SK-N-SH treated with all-trans-retinoic acid at 6 μM for 48 hours (cell line): ENCODE measurements around the gene EDNRB.

ENCODE experiments used
- ATAC-seq: fragments of 200-7000 bp; cut with Tn5 transposase; 3 replicates; pipeline ENCODE4 v1.9.1; 2020; ENCODE audit warnings: mild to moderate bottlenecking, moderate library complexity
- ARNTL ChIP-seq: fragments of 450-650 bp; formaldehyde crosslinking; IDR thresholded peaks from 2 replicates; pipeline ENCODE4 v1.5.0; 2020; ENCODE audit warnings: low read depth, mild to moderate bottlenecking, moderate library complexity, borderline replicate concordance
- BACH2 ChIP-seq: fragments of 250-450 bp; sonication (Bioruptor Pico); IDR thresholded peaks from 2 replicates; pipeline ENCODE4 v1.9.0; 2021; ENCODE audit warnings: mild to moderate bottlenecking, borderline replicate concordance
- CREB5 ChIP-seq: fragments of 250-450 bp; sonication (Bioruptor Pico); IDR thresholded peaks from 2 replicates; pipeline ENCODE4 v1.5.1; 2020; ENCODE audit warnings: low read depth, mild to moderate bottlenecking, moderate library complexity
- CSDC2 ChIP-seq: fragments of 250-450 bp; sonication (Bioruptor Pico); IDR thresholded peaks from 2 replicates; pipeline ENCODE4 v1.5.0; 2020; ENCODE audit warnings: mild to moderate bottlenecking, moderate library complexity
- CSRNP3 ChIP-seq: fragments of 250-450 bp; sonication (Bioruptor Pico); IDR thresholded peaks from 2 replicates; pipeline ENCODE4 v1.5.1; 2021; ENCODE audit warnings: mild to moderate bottlenecking, moderate library complexity
- ESRRG ChIP-seq: fragments of 250-450 bp; sonication (Bioruptor Pico); IDR thresholded peaks from 2 replicates; pipeline ENCODE4 v1.6.1; 2021; ENCODE audit warnings: mild to moderate bottlenecking
- GLIS3 ChIP-seq: fragments of 250-450 bp; sonication (Bioruptor Pico); IDR thresholded peaks from 2 replicates; pipeline ENCODE4 v1.5.0; 2020; ENCODE audit warnings: mild to moderate bottlenecking, moderate library complexity
- ISL1 ChIP-seq: fragments of 250-450 bp; sonication (Bioruptor Pico); IDR thresholded peaks from 2 replicates; pipeline ENCODE4 v2.1.2; 2022; ENCODE audit warnings: mild to moderate bottlenecking, moderate library complexity
- OSR1 ChIP-seq: fragments of 250-450 bp; sonication (Bioruptor Pico); IDR thresholded peaks from 2 replicates; pipeline ENCODE4 v1.8.0; 2022; ENCODE audit warnings: moderate library complexity, mild to moderate bottlenecking, inconsistent platforms
- PATZ1 ChIP-seq: fragments of 250-450 bp; sonication (Bioruptor Pico); IDR thresholded peaks from 2 replicates; pipeline ENCODE4 v1.8.0; 2020; ENCODE audit warnings: mild to moderate bottlenecking, moderate library complexity, borderline replicate concordance
- POU6F1 ChIP-seq: fragments of 250-450 bp; sonication (Bioruptor Pico); IDR thresholded peaks from 2 replicates; pipeline ENCODE4 v1.8.0; 2021; ENCODE audit warnings: low read depth, mild to moderate bottlenecking, moderate library complexity, borderline replicate concordance
- PPARA ChIP-seq: fragments of 250-450 bp; sonication (Bioruptor Pico); IDR thresholded peaks from 2 replicates; pipeline ENCODE4 v1.5.0; 2020; ENCODE audit warnings: mild to moderate bottlenecking, borderline replicate concordance
- RARB ChIP-seq: fragments of 250-450 bp; sonication (Bioruptor Pico); IDR thresholded peaks from 2 replicates; pipeline ENCODE4 v1.8.0; 2021; ENCODE audit warnings: mild to moderate bottlenecking, moderate library complexity
- SNAI2 ChIP-seq: fragments of 250-450 bp; sonication (Bioruptor Pico); IDR thresholded peaks from 2 replicates; pipeline ENCODE4 v1.5.0; 2020; ENCODE audit warnings: mild to moderate bottlenecking, moderate library complexity
- TCF4 ChIP-seq: fragments of 250-450 bp; sonication (Bioruptor Pico); IDR thresholded peaks from 2 replicates; pipeline ENCODE4 v1.8.0; 2021; ENCODE audit warnings: mild to moderate bottlenecking, moderate library complexity, borderline replicate concordance
- TOX ChIP-seq: fragments of 250-450 bp; sonication (Bioruptor Pico); IDR thresholded peaks from 2 replicates; pipeline ENCODE4 v1.8.0; 2021; ENCODE audit warnings: mild to moderate bottlenecking, moderate library complexity, borderline replicate concordance
- TSHZ2 ChIP-seq: fragments of 250-450 bp; sonication (Bioruptor Pico); IDR thresholded peaks from 2 replicates; pipeline ENCODE4 v1.5.0; 2020; ENCODE audit warnings: mild to moderate bottlenecking, moderate library complexity
- ZC3H10 ChIP-seq: fragments of 250-450 bp; sonication (Bioruptor Pico); IDR thresholded peaks from 2 replicates; pipeline ENCODE4 v1.5.1; 2021; ENCODE audit warnings: mild to moderate bottlenecking, moderate library complexity
- ZFP3 ChIP-seq: fragments of 250-450 bp; sonication (Bioruptor Pico); IDR thresholded peaks from 2 replicates; pipeline ENCODE4 v1.5.0; 2020; ENCODE audit warnings: mild to moderate bottlenecking, moderate library complexity
- ZFP30 ChIP-seq: fragments of 450-650 bp; formaldehyde crosslinking; IDR thresholded peaks from 2 replicates; pipeline ENCODE4 v1.5.0; 2022; ENCODE audit warnings: mild to moderate bottlenecking, moderate library complexity
- ZNF565 ChIP-seq: fragments of 450-650 bp; formaldehyde crosslinking; conservative IDR thresholded peaks from 2 replicates; pipeline ENCODE4 v1.5.0; 2020; ENCODE audit warnings: low read depth, mild to moderate bottlenecking, moderate library complexity
- ZNF70 ChIP-seq: fragments of 450-650 bp; formaldehyde crosslinking; IDR thresholded peaks from 2 replicates; pipeline ENCODE4 v1.5.0; 2020; ENCODE audit warnings: mild to moderate bottlenecking, moderate library complexity
- ZNF8 ChIP-seq: fragments of 450-650 bp; formaldehyde crosslinking; IDR thresholded peaks from 2 replicates; pipeline ENCODE4 v1.5.0; 2020; ENCODE audit warnings: mild to moderate bottlenecking, moderate library complexity

The EDNRB gene

GRCh38 chr13:77866971-77867370 is 51.7 kb downstream of the EDNRB start:
- ATAC-seq, result no peak
- TF ChIP-seq POU6F1 (no peak), TSHZ2 (CRISPR knock-in tag) (no peak), ISL1 (CRISPR knock-in tag) (no peak), ZNF8 (no peak), ARNTL (no peak), CSDC2 (CRISPR knock-in tag) (no peak), ESRRG (CRISPR knock-in tag) (no peak), ZFP3 (no peak), TCF4 (CRISPR knock-in tag) (no peak), TOX (CRISPR knock-in tag) (no peak), PATZ1 (CRISPR knock-in tag) (no peak), ZFP30 (no peak), PPARA (CRISPR knock-in tag) (no peak), ZNF70 (no peak), ZC3H10 (CRISPR knock-in tag) (no peak), ZNF565 (no peak)

GRCh38 chr13:77865622-77866021 is 53.0 kb downstream of the EDNRB start:
- ATAC-seq, result no peak

More at GRCh38 chr13:77865622-77866021, 53.0 kb downstream of the EDNRB start:
- TF ChIP-seq OSR1 (CRISPR knock-in tag) (no peak), GLIS3 (CRISPR knock-in tag) (no peak), ISL1 (CRISPR knock-in tag) (no peak), BACH2 (no peak), ZC3H10 (CRISPR knock-in tag) (no peak), TSHZ2 (CRISPR knock-in tag) (no peak), TOX (CRISPR knock-in tag) (no peak), PATZ1 (CRISPR knock-in tag) (no peak), RARB (no peak), ZNF70 (no peak), TCF4 (CRISPR knock-in tag) (no peak), ARNTL (no peak), CREB5 (CRISPR knock-in tag) (no peak), CSRNP3 (CRISPR knock-in tag) (no peak), PPARA (CRISPR knock-in tag) (no peak), SNAI2 (CRISPR knock-in tag) (no peak), ESRRG (CRISPR knock-in tag) (no peak)
